SHP77 (cell line): ENCODE results near the gene ST3GAL2.
"Not testable (repeated sequence)": the region's sequence is repeated elsewhere in the genome, so short reads cannot be mapped to it uniquely, and the experiment has no call there.

Experiments used
- DNase-seq, 2 experiments: peaks; one replicate each; lab custom pipeline; 2025; lab: John Stamatoyannopoulos, UW

ST3GAL2 gene

GRCh38 chr16:70417661-70418060, 21.2 kb downstream of the ST3GAL2 start:
- no peak for DNase-seq

- peak; percentile 34 to 64 for DNase-seq
Observed at GRCh38 chr16:70416748-70417616, 21.9 kb downstream of the ST3GAL2 start.

GRCh38 chr16:70413572-70413971, 25.3 kb downstream of the ST3GAL2 start:
- not testable (repeated sequence) for DNase-seq

GRCh38 chr16:70412385-70412784, 26.5 kb downstream of the ST3GAL2 start:
- DNase-seq: no peak

- no peak for DNase-seq
Observed at GRCh38 chr16:70410734-70411133, 28.2 kb downstream of the ST3GAL2 start.

GRCh38 chr16:70407811-70408274, 31.1 kb downstream of the ST3GAL2 start:
- no peak for DNase-seq

- not testable (repeated sequence) for DNase-seq
Observed at GRCh38 chr16:70406104-70406503, 32.8 kb downstream of the ST3GAL2 start.

DNA sequence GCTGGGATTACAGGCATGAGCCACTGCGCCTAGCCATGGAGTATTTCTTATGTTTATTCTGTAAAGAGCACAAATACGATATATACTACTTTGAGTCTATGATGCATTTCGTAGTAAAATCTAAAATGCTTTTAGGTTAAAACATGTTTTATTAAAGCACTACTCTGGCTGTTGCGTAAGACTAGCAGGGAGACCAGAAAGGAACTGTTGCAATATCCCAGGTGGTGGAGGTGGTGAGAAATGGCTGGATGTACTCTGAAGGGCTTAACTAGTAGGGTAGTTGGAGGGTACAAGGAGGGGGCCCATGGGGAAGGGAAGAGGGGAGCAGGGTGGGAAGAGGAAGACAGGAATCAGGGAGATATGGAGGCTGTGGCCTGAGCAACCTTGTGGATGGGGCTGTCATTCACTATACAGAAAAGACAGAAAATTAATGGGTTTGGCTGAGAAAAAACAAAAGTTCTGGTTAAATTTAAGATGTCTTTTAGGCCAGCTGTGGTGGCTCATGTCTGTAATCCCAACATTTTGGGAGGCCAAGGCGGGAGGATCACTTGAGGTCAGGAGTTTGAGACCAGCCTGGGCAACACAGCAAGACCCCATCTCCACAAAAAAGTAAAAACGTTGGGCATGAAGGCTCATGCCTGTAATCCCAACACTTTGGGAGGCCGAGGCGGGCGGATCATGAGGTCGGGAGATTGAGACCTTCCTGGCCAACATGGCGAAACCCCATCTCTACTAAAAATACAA, 35.8 kb downstream of the ST3GAL2 start:
- DNase-seq: no peak

- DNase-seq: no peak
Observed at GRCh38 chr16:70399951-70400350, 38.9 kb downstream of the ST3GAL2 start.

DNA sequence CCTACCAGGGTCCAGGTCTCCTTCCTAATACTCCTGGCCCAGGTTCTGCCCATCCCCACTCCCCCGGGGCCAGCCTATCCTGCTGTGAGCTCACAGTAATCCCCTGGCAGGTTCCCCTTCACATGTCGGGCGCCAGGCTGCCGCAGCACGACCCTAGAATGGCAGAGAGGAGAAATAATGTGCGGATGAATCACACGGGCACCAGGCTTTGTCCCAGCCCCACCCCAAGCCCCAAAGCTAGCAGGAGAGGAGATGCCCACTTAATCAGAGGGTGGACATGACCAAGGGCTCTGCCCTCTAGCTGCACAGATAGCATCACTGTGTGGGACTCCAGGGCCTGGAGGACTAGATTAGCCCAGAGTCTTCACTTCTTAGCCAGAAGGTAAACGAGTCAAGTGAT, 39.5 kb downstream of the ST3GAL2 start:
- no peak for DNase-seq

DNA sequence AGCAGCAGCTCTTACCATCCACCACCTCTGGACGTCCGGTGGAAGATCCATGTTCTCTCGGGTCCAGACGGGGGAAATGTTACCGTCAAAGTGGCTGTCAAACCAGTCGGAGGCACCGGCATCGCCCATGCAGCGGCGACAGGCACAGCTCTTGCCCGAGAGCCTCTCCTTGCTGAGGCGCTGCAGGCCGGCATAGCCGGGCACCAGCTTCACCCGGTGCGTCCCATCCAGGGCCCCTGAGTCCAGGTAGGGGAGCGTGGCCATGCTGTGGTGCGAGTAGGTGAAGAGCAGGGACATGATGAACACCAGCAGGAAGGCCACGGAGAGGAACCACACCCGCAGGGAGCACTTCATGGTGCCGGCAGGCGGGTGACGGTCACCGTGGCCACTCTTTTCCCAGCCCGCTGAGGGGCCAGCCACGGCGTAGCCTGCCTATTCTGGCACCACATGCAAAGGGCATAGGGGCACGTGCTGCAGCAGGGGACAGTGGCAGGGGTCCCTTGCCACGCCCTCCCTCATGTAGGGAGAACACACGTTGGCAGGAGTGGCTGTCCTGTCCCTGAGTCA, 40.6 kb downstream of the ST3GAL2 start:
- DNase-seq: no peak

- DNase-seq: no peak
Observed at GRCh38 chr16:70396246-70396904, 42.5 kb downstream of the ST3GAL2 start.

DNA sequence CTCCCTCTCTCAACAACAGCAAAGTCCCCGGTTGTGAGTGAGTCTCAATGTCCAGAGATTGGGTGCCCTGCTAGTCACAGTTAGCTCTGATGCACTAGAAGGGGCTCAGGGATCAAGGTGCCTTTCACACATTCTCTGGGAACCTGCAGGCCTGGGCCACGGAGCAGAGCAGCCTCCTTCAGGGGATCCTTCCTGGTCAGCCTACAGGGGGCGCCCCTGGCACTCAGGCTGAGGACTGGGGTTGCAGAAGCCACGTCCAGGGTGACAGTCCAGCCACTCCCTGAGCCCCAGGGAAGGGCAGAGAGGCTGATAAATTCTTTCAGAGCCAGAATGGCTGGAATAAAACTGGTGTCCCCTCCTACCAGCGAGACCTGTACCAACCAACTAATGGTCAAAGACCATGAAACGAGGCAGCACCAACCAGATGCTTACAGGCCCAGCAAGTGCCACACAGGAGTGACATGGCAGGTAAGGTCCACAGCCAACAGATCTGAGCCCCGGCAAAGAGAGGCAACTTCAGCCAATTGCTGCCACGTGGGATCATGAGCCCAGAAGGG, 43.5 kb downstream of the ST3GAL2 start:
- DNase-seq: peak; percentile 68 to 74

DNA sequence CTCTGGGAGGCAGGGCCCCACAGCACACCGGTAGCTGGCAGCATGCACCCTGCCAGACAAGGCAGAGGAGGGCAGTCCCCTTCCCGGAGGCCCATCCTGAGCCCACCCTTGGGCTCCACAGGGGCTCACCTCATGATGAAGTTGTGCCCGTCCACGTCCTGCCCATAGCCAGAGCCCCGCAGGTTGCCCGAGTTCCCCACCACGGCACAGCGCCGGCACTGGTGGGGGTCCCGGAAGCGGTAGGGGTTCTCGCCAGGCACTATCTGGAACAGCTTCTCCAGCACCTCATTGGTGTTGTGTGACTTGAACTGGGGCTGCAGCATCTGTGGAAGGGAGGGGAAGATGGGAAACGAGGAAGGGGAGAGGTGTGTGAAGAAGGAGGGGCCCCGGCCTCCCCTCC, 44.0 kb downstream of the ST3GAL2 start:
- DNase-seq: no peak

DNA sequence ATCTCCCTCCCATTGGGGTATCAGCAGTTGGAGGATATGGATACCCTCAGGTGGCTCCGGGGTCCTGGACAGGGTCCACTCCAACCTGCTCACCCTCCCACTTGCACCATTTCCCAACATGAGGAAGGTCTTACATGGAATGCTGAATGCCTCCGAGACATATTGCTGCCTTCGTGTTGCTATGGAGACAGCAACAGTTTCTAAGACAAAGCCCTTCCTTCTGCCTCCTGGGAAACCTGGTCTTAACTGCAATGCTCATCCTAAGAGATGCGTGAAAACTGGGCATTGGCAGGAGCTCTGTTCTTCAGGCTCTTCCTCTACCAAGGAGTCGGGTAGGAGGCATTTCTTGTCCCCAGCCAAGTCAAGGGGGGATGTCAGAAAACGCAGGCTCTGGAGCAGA, 45.2 kb downstream of the ST3GAL2 start:
- DNase-seq: no peak

GRCh38 chr16:70392606-70393005, 46.3 kb downstream of the ST3GAL2 start:
- no peak for DNase-seq

GRCh38 chr16:70391881-70392481, 46.9 kb downstream of the ST3GAL2 start:
- no peak for DNase-seq

DNA sequence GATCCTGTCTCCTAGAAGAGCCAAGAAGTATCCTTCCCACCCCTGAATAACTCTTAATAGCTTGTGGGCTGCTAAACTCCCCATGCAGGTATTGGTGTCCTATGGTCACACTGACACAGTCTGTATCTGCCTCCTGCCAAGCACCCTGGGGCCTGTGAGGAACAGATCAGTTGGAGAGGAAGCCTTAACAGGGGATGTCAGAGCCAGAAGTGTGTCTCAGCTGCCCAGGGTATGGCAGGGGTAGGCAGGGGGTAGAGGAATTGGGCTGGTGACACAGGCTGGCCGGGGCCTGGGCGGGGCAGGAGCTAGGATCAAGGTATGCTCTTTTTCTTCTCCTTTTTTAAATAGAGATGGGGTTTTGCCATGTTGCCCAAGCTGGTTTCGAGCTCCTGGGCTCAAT, 47.5 kb downstream of the ST3GAL2 start:
- DNase-seq: no peak

- DNase-seq: no peak
Observed at GRCh38 chr16:70390774-70391173, 48.1 kb downstream of the ST3GAL2 start.

GRCh38 chr16:70388006-70388680, 50.8 kb downstream of the ST3GAL2 start:
- DNase-seq: no peak
